Stimulated activated CD8-positive, alpha-beta memory T cell treated with anti-CD3 and anti-CD28 coated beads, Interleukin-2, amount 100 ng/mL, for 48 hours (primary cell): ENCODE measurements around the gene TC2N.
"Not testable (repeated sequence)": the region's sequence is repeated elsewhere in the genome, so short reads cannot be mapped to it uniquely, and the experiment has no call there.

Experiments used
- DNase-seq, 2 donors: peaks; one replicate each; pipeline ENCODE4 v3.0.0-alpha.2; 2020; ENCODE audit warnings: low read depth in 2 of 2

Gene TC2N

DNA sequence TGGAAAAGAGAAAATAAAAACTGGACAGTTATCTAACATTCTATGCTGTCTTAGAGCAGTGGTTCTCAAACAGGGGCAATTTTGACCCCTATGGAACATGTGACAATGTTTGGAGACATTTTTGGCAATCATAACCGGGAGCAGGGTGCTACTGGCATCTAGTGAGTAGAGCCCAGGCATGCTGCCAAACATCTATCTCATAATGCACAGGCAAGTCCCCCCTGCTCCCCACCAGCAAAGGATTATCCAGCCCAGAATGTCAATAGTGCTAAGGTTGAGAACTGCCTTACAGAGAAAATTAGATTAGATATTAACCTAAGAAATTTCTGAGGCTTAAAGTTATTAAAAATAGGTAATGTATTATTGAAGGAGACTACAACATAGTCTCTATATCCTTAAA lies 112.5 kb downstream of the TC2N start:
- DNase-seq: no peak

DNA sequence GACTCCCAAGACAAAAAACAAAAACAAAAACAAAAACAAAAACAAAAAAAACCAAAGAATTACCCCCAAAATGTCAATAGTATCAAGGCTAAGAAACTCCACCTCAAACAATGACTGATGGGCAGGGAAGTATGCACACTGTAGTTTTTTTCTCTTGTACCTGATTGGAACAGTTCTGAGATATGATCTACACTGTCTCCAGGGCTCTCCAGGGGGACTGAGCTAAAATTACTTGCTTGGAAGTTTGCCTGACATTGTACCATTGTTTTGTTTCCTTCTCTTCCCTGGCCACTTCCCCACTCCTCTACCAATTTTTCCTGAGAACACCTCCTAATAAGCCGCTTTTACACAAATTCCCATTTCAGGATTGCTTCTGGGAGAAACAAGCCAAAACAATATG lies 113.2 kb downstream of the TC2N start:
- no peak for DNase-seq

DNA sequence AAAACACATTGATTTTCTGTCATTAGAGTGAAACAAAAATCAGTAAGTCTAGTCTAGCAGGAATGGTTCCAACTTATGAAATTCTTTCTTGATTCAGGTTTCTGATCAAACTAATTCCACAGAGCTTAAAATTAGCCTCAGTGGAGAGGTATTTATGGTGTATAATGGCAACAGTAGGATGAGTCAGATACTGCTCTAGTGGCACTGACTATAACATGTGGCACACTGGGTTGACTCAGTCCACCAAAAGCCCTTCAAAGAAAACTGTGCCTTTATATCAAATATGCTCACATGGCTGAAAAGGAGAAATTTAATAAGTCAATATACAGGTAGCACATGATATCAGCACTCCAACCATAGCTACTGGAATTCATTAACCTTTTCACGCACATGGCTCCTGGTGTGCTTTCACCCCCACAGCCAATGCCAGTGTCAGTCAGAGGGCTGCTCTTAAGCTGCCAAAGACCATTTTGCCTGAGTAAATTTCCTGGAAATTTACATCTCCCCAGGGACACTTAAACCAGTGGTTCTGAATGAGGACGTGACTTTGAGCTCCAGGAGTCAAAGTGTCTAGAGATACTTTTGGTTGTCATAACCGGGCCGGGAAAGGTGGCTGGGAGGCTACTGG lies 113.7 kb downstream of the TC2N start:
- no peak for DNase-seq

DNA sequence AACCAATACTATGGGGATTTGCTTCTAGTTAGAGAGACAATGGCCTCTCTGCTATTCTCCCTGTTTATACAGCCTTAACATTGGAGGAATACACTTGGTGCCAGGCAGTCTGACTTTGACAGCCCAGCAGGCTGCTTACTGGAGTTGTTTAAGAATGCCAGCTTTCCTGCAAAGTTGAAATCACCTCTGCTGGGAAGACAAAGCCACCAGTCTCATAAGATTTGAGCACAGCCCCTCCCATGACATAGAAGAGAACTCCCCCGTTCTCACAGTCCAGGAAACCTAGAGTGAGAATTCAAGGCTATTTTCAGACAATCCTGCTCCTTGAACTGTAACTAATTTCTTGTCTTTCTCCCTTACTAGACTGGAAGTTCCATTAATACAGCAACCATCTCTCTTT lies 114.4 kb downstream of the TC2N start:
- no peak for DNase-seq

DNA sequence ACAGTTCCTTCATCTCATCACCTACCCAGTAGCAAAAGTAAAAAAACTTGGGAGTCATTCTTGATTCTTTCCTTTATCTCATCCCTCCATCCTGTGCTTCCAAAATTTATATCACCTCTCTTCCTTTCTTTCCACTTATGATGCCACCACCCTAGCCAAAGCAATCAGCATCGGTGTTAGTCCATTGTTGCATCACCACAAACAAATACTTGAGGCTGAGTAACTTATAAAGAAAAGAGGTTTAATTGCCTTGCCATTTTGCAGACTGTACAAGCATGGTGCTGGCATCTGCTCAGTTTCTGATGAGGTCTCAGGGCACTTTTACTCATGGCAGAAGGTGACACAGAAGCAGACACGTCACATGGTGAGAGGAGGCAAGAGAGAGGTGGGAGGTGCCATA lies 115.6 kb downstream of the TC2N start:
- no peak for DNase-seq

DNA sequence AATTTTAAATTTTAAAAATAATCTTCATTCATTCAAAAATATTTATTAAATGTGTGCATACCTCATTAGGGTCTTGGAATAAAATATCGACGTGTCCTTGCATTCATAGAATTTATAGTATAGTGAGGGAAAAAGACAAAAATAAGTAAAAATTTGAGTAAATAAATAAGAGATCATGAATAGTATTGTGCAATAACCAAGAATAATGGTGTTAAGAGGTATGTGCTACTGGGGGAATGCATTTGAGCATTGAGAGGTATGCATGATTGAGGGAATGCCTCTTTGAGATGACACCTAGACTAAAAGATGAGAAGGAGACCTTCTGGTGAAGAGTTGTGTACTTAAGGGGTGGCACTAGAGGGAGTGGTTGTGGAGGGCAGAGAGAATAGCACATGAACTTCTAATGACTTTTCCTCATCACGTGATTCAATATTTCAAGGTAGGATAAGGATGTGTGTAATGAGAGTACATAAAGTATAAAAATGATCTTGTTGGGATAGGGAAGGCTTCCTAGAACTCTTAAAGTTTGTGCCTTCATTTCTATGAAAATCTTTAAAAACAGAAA lies 116.6 kb downstream of the TC2N start:
- DNase-seq: no peak

DNA sequence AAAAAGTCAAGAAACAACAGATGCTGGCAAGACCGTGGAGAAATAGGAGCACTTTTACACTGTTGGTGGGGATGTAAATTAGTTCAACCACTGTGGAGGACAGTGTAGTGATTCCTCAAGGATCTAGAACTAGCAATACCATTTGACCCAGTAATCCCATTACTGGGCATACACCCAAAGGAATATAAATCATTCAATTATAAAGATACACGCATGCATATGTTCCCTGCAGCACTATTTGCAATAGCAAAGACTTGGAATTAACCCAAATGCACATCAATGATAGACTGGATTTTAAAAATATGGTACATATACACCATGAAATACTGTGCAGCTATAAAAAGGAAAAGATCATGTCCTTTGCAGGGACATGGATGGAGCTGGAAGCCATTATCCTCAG lies 117.5 kb downstream of the TC2N start:
- DNase-seq: no peak

DNA sequence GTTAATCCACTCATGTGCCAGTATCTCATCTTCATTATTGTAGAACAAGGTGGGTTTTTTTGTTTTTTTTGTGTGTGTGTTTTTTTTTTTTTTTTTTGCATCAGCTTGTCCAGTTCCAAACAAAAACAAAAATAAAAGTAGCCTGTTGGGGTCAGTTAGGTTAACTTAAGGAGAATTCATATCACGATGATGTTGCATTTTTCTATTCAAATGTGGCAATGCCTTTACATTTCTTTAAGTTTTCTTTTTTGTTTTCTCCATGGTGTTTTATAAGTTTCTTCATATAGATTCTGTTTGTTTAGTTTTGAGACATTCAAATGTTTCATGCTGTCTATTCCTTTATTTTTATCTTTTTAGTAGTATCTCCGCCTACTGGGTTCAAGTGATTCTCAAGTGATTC lies 119.3 kb downstream of the TC2N start:
- DNase-seq: no peak

DNA sequence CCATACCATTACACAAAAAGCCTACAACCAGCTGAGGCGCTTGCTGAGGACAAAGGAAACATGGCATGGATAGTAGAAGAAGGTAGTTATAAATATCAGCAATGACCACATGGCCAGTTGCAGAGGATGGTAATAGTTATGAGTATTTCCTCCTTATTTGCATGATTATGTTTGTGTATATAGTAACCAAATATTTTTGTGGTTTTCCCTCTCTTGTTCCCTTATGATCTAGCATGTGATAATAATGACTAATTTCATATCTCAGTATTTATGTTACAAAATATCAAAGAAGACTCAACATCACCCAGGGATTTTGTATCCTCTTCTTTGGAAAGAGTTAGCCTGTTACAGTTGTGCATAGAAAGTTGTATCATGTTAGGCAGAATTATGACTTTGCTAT lies 122.0 kb downstream of the TC2N start:
- DNase-seq: no peak

DNA sequence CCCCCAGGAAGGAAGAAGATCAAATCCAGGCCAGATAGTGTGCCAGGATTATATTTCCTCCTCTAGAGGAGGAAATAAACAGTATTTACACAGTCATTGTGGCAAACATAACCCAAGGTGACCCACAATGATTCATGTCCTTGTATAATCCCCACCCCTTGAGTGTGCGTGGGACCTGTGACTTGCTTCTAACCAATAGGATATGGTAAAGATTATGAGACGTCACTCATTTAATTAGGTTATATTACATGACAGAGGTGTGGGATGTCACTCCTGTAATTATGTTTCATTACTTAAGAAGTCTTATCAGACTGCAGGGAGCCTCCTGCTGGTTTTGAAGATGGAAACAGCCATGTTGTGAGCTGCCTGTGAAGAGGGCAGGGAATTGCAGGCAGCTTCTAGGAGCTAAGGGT lies 123.3 kb downstream of the TC2N start:
- DNase-seq: no peak

DNA sequence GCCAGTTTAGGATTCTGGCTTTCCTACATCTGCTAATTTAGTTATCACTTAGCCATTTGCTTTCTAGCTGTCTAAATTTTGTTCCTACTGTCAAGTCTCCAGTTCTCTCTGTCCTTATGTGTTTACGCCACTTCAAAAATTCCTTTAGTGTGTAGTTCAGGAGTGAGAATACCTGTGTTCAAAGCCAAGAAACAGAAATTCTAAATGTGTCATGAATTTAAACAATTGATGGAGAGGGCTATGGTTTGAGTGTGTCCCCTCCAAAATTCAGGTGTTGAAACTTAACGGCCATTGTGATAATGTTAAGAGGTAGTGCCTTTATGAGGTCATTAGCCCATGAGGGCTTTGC lies 124.1 kb downstream of the TC2N start:
- DNase-seq: no peak

DNA sequence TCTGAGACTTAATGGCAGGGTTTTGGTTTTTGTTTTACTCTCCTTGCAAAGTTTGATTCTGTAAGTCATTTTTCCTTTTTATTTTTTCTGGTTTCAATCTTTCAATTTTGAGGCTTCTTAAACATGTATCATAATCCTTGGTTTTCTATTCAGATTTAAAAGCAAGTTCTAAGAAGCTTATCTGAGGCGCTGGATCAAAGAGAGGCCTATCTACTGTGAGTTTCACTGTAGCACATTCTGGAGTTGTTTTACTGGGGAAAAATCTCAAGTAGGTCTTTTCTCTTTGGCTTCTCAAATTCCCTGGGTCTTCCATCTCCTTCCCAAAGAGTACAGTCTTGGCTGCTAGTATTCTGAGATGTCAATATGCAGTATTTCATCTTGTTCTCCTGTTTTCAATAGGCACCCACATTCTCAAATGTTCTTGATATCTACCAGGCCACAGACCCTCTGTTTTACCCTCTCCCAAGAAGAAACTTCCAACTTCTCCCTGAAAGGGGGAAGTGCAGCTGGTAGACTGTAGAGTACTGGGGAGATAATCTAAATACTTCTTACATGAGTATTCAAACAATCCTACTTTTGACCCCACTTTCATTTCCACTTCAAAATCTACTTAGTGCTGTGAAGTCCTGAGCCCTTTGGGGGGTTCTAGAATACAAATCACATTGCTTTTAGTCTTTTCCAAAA lies 124.6 kb downstream of the TC2N start:
- no peak for DNase-seq

DNA sequence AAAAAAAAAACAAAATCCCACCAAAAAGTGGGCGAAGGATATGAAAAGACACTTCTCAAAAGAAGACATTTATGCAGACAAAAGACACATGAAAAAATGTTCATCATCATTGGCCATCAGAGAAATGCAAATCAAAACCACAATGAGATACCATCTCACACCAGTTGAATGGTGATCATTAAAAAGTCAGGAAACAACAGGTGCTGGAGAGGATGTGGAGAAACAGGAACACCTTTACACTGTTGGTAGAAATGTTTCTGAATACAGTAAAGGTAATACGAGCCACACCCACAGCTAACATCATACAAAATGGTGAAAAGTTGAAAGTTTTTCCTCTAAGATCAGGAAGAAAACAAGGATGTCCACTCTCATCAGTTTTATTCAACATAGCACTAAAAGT lies 127.5 kb downstream of the TC2N start:
- DNase-seq: not testable (repeated sequence)

DNA sequence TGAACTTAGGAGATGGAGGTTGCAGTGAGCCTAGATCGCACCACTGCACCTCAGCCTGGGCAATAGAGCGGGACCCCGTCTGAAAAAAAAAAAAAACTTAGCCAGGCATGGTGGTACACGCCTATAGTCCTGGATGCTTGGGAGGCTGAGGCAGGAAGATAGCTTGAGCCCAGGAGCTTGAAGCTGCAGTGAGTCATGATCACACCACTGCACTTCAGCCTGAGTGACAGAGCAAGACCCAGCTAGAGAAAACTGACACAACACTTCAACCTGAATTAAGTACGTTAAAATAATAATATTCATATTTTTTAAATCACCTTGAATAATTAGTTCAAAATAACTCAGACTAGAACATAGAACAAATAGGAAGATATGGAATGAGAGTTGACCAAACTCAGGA lies 129.7 kb downstream of the TC2N start:
- no peak for DNase-seq

DNA sequence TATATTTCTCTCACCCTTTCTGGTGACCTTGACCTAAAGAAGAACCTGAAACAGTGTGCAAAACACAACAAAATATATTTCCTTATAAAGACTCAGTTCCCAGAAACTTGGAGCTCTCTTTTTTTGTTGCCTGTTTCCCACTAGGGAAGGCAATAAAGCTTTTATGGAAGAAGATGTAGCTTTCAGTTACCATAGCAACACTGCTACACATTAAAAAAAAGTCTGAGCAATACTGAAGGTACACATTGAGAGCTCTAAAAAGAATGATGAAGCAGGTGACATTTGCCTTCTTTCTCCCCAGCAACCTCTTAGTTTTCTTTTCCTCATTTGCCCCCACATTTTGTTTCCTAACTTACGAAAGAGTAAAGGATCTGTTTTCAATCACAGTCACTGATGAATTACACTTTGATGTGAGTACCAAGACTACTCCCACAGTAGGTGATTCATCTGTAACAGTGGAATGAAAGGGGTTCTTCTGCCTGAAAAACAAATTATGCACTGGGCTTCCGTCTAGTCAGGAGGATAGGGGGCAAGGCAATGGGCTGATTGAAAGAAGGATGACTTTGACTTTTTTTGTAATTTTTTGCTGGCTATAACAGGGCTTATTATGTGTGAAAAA lies 134.4 kb downstream of the TC2N start:
- DNase-seq: no peak

DNA sequence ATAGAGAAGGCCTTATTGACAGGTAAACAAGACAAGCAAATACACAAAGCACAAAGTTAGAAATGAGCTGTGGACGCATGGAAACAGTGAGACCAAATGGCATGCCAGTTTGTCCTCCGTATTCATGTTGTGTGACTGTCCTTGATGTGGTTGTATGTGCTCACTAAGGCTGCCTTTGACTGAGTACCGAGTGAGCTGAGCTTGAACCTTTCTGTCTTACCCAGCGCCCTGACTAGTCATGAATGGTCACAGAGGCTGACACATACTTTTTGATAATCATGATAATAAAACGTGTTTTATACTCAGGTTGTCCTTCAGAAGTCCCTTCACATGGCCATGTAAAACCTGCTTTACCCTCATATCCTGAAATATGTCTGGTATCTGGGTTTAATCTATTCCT lies 134.9 kb downstream of the TC2N start:
- no peak for DNase-seq

DNA sequence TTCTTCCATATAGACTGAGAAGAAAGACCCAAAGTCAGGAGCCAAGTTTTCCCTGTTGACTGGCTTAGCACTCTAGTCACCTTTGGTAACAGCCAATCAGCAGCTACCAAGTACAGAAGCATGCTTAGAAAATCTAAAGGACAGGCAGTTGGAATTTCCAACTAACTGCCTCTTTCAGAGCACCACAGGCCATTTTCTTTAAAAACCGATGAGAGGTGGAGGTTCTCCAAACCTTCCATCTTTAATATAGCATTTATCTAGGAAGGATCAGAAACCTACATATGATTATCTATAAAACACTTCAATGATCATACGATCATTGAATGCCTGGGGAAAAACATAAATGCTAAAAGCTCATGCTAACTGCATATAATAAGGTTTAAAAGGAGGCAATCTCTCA lies 135.3 kb downstream of the TC2N start, which contains the start of gene CATSPERB:
TSS of gene CATSPERB (minus strand) at position 101 of the 400 bp plus-strand sequence. CDS start 2,607 bp downstream, outside the sequence.
- DNase-seq: no peak

DNA sequence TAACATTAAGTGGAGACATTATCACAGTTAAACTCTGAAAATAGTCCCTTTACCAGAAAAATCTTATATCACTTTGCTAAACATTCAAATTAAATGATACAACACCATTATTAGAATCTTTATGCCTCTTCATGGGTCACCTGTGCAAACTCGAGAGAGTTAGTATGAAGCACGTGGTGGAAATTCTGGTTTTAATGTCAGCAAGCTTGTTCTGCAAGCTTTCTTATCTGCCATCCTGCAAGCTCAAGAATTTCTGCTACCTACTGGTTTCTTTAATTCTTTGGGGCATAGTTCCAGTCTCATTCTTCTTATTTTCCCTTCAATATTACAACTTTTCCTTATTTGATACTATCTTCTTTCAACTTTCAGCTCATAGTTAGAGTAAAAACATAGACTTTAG lies 136.3 kb downstream of the TC2N start:
- DNase-seq: no peak

DNA sequence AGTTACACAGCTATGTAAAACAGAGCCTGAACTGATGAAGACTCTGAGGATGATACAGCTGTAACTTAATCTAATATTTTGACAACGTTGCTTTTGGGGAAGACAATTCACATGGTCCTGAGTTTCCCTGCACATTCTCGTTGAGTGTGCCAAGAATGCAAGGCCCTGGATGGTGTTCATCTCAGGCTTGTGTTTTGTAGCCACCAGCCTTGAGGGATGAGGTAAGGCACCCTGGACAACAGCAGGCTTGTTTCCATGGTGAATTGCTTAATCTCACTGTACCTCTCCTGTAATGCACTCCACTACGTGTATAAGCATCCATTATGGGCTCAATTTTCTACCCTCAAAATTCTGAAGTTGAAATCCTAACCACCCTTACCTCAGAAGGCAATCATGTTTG lies 137.6 kb downstream of the TC2N start:
- DNase-seq: no peak
